Activated naive CD4-positive, alpha-beta T cell treated with anti-CD3 and anti-CD28 coated beads, Interleukin-2, amount 50 U/mL, for 16 hours (primary cell): Measurements from ENCODE around the gene PRKACA.

Experiments
- DNase-seq: peaks from one replicate; pipeline ENCODE4 v3.0.0-alpha.2; 2020

Gene PRKACA

GRCh38 chr19:14117668-14118164 lies at the start of gene PRKACA:
PRKACA (minus strand) TSS chr19:14117762; CDS start chr19:14117547, 215 bp downstream.
- peak; percentile 99 for DNase-seq

- no peak for DNase-seq
These were observed 49.5 kb upstream of the PRKACA start for GRCh38 chr19:14166999-14167575.

DNA sequence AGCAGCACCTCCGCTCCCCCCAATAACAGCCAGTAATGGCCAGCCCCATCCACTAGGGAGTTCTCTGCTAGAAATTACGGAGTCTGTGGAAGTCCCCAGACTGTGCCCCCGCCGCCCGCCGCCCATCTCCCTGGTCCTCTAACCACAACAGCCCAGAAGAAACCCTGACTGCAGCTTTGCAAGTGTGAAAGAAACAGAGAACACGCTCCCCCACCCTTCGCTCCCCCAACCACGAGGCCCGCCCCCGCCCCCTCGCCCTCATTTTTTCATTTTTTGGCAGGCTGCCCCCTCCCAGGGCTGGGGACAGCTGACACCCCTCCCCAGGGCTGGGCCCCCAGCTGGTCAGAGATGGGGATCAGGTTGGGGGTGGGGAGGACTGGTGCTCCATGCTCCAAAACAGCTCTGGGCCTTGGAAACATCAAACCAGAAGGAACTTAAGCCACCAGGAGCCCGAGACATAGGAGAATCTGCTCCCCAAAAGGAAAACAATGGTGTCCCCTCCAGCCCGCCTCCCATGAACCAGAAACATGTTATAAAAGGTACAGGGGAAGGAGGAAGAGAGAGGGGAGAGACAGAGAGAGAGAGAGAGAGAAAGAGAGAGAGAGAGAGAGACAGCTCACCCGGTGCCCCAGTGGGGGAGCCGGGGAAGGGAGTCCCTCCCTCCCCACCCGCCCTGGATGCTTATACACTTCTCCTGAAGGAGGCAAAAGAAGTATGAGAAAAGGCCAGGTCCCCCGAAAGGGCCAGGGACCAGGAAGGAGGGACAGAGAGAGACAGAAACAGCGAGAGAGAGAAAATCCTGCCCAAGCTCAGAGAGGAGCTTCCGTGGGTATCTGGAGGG lies 48.6 kb upstream of the PRKACA start:
- DNase-seq: no peak

DNA sequence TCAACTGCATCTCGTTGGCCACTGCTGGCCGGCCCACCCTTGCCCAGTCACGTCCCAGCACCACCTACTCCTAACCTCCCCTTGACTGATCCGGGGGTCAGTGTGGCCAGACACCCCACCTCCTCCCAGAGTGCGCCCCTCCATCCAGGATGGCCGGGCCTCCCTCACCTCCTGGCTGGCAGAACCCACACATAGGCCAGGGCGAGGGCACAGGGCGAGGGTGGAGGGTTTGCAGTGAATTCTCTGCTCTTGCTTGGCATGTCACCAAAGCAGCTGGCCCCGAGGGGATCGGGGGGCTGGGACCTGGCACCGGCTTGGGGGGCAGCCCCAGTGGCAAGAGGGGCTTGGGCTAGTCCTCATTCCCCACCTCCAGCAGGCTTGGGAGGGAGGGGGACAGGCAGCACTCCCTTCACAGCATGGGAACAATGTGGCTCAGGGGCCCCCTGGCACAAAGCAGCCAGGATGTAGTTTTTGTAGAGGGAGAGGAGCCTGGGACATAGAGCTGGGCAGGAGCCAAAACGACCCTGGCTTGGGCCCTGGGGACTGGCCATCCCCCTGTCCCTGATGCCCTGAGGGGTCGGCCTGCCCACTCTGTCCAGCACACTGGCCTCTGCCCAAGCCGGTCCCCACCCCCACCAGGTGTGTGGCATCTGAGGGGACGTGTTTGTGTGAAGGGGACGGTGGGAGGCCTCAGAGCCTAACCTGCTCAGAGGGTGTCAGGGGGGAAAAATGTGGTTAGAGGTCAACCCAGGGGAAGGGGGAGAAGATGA lies 47.3 kb upstream of the PRKACA start:
- DNase-seq: no peak

DNA sequence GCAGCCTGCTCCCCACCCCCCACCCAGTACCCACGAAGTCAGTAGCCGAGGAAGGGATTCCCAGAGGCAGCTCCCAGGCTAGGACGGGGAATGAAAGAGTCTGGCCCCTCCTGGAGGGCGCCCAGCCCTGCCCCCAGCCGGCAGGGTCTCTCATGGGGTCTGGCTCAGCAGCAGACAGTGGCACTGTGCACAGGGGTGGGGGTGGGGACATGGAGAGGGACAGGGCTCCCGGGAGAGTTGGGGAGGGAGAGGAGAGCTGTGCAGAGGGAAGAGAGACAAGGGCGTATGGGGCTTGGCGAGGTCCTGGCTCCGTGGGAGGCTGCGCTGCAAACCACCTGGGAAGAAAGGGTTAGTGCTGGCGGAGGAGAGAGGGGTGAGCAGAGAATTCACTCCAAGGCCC lies 46.5 kb upstream of the PRKACA start:
- no peak for DNase-seq

- DNase-seq: no peak
These were observed 45.3 kb upstream of the PRKACA start for GRCh38 chr19:14162871-14163297.

DNA sequence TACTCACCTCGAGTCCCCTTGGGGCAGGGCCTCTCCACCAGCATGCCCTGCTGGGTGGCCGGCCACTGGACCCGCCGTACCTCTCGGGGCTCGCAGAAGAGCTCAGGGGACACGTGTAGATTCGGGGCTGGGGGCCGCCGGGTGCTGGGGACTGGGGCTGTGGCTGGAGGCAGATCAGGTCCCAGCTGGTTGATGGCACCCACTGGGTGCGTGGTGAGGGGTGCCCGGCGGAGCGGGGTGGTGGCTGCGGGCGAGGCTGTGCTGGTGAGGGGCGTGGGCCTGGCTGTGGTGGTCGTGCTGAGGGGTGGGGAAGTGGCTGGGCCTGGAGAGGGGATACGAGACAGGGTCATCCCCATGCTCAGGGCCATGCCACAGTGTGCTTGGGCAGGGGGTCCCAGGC lies 43.7 kb upstream of the PRKACA start:
- DNase-seq: no peak

- DNase-seq: no peak
These were observed 42.6 kb upstream of the PRKACA start for GRCh38 chr19:14160017-14160703.

GRCh38 chr19:14159059-14159458 lies 41.5 kb upstream of the PRKACA start:
- DNase-seq: no peak

- no peak for DNase-seq
These were observed 40.9 kb upstream of the PRKACA start for GRCh38 chr19:14158276-14159023.

- no peak for DNase-seq
These were observed 39.6 kb upstream of the PRKACA start for GRCh38 chr19:14156971-14157717.

- no peak for DNase-seq
These were observed 38.6 kb upstream of the PRKACA start for GRCh38 chr19:14156122-14156521.

DNA sequence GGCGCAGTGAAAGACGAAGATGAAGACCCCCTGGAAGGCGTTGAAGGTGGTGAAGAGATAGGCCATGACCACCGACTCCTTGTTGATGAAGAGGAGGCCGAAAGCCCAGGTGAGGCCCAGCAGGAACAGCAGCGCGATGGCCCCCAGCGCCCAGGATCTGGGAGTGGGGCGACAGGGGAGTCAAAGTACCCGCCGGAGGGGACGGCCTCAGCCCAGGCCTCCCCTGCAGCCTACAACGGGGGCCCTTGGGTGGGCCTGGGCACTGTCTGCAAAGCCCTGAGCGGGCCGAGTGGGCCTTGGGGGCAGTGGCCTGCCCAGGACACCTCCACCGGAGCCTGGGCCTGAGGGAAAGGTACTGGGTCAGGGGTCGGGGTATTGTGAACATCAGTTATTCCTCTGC lies 37.8 kb upstream of the PRKACA start:
- DNase-seq: no peak

GRCh38 chr19:14152713-14153112 lies 35.2 kb upstream of the PRKACA start:
- DNase-seq: no peak

GRCh38 chr19:14150770-14151661 lies 33.5 kb upstream of the PRKACA start:
- no peak for DNase-seq

DNA sequence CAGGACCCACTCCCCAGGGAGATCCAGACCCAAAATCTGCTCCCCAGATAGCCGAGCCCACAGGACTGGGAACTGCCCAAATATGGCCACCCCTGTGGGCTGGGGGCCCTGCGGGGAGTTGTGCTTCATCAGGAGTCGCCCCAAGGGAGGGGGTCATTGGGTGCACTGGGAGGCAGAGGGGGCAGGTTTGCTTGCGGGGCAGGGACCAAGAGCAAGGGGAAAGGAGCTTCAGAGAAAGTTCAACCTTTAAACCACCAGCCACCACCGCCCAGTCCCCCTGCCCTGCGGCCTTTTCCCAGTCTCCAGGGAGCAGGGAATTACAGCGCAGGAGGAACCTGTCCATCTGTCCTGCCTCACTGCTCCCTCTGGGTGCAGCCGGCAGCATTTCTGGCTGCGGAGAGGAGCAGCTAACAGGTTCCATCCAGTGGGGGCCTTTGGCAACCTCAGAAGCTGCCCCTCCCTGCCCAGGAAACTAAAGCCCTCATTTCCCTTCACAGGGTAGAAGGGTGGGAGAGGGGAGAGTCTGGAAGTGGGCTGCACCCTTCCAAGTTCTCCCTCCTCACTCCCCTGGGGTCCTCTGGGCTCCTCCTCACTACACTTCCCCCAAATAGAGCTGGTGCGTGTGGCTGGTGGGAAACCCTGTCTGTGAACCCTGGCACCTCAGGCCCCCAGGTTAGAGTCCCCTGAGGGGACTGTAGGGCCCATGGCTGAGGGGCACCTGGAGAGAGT lies 32.6 kb upstream of the PRKACA start:
- no peak for DNase-seq

DNA sequence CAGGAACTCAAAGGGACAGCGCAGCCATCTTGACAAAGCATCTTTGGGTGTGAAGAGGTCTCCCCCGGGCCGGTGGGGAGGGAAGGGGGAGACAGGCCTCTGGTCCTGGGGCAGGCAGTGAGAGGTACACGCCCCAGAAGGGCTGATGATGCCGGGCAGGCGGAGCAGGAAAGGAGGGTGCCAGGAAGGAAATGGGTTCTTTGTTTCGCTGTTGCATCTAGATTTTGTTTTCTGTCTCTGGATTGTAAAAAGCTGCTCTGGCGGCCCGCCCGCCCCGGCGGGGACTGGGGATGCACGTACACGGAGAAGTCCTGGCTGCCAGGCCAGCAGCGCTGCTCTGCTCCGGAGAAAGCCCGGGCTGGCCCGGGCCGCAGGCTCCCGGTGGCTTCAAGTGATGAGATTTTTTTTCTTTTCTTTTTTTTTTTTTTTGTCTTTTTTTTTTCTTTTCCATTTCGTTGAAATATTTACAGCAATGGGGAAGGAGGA lies 32.0 kb upstream of the PRKACA start:
- DNase-seq: peak; percentile 44

DNA sequence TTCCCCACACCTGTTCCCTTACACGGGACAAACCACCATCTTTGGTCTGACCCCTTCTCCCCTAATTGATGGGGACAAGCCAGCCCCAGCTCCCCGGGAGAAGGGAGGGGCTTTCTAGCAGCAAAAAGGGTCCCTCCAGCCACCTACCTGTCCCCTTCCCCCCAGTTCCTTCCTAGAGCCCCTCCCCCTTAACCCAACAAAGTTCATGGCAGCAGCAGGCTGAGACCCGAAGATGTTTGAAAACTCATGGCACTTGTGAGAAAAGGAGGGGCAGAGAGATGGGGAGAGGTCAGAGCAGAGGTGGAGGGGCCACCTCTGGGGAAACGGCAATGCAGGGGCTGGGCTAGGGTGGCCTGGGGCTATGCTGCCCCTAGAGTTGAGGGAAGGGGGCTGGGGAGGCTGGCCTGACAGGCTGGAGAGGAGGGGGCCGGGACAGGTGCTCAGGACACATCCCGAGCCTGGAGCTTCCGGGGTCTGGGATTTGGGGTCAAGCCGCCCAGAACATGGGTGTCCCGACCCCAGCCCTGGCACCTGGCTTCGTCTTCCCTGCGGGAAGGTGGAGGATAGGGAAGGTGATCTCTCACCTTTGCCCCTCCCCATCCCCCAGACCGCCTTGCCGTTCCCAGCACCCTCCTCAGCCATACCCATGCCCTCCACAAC lies 31.3 kb upstream of the PRKACA start:
- no peak for DNase-seq
